ENCODE data around the gene SEC22A. TPM values are rescaled to one million over a fixed set of nuclear protein-coding genes. Genes with fewer than 3 reads are reported as not detected.

SEC22A gene
- total and polyA plus RNA-seq, 9 donors: 14.1 to 26.5 (median 18.0) TPM

- H3K4me1 ChIP-seq (ENCODE audit: control insufficient read depth, insufficient read depth, low read length): no peaks in the 10 kb centered on the region
- no peak overlapping the region for H3K4me3 ChIP-seq (ENCODE audit: low read length)
- DNase-seq: no peak
- no peaks in the 10 kb centered on the region for H3K27me3 ChIP-seq (ENCODE audit: control insufficient read depth, insufficient read depth, low read length)
- no peaks in the 10 kb centered on the region for H3K9me3 ChIP-seq (replicated peaks; ENCODE audit: control insufficient read depth, low read depth, low read length)
- H3K36me3 ChIP-seq (ENCODE audit: control insufficient read depth, insufficient read depth, low read length): no peaks in the 10 kb centered on the region
- WGBS (ENCODE audit: insufficient coverage): 83% methylated on average over 3 of the region's 8 CpGs
- H3K27ac ChIP-seq (ENCODE audit: low read length): no peak overlapping the region
Observed at GRCh38 chr3:123299581-123299980, 97.8 kb downstream of the SEC22A start.

DNA sequence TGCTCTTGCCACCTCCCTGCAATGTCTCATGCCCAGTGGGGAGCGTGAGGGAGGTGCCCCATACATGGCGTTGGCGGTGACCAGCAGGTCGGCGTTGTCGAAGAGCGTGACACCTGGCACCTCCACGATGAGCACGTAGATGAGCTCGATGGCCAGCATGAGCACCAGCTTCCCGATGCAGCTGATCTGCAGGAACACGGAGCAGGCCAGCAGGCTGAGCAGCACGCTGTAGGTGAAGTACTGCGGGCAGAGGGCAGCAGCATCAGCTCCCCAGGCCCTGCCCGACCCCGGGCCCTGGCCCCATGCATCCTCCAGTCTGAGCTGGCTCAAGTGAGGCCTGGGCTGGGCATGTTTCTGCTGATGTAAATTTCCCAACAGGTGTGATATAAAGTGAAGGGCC, 98.3 kb downstream of the SEC22A start:
- H3K27me3 ChIP-seq (ENCODE audit: control insufficient read depth, insufficient read depth, low read length): no peaks in the 10 kb centered on the region
- no peak for DNase-seq
- WGBS (ENCODE audit: insufficient coverage): 91% methylated on average over 14 of the region's 16 CpGs
- H3K4me3 ChIP-seq (ENCODE audit: low read length): no peak overlapping the region
- no peaks in the 10 kb centered on the region for H3K4me1 ChIP-seq (ENCODE audit: control insufficient read depth, insufficient read depth, low read length)
- no peaks in the 10 kb centered on the region for H3K9me3 ChIP-seq (replicated peaks; ENCODE audit: control insufficient read depth, low read depth, low read length)
- H3K27ac ChIP-seq (ENCODE audit: low read length): no peak overlapping the region
- no peaks in the 10 kb centered on the region for H3K36me3 ChIP-seq (ENCODE audit: control insufficient read depth, insufficient read depth, low read length)

DNA sequence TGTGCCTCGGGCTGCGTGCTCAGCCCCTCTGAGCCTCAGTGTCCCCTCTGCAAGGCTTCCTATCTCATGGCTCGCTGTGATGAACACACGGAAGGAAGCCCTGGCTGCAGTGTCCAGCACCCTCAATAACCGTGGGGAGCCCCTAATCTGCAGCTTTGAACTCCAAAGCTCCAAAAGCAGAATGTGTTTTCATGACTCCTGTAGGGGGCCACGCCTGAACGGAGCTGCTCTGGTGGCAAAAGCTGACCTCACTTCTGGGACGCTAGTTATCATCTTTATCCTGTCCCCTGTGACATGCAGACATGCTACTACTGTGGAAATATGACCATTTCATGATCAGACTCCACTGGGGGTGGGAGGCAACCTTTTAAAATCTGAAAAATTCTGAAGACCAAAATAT, 98.8 kb downstream of the SEC22A start:
- no peak for DNase-seq
- H3K4me1 ChIP-seq (ENCODE audit: control insufficient read depth, insufficient read depth, low read length): no peaks in the 10 kb centered on the region
- no peaks in the 10 kb centered on the region for H3K36me3 ChIP-seq (ENCODE audit: control insufficient read depth, insufficient read depth, low read length)
- H3K27ac ChIP-seq (ENCODE audit: low read length): no peak overlapping the region
- H3K4me3 ChIP-seq (ENCODE audit: low read length): no peak overlapping the region
- WGBS (ENCODE audit: insufficient coverage): 66% methylated on average over 7 of the region's 8 CpGs
- no peaks in the 10 kb centered on the region for H3K27me3 ChIP-seq (ENCODE audit: control insufficient read depth, insufficient read depth, low read length)
- H3K9me3 ChIP-seq (replicated peaks; ENCODE audit: control insufficient read depth, low read depth, low read length): no peaks in the 10 kb centered on the region

DNA sequence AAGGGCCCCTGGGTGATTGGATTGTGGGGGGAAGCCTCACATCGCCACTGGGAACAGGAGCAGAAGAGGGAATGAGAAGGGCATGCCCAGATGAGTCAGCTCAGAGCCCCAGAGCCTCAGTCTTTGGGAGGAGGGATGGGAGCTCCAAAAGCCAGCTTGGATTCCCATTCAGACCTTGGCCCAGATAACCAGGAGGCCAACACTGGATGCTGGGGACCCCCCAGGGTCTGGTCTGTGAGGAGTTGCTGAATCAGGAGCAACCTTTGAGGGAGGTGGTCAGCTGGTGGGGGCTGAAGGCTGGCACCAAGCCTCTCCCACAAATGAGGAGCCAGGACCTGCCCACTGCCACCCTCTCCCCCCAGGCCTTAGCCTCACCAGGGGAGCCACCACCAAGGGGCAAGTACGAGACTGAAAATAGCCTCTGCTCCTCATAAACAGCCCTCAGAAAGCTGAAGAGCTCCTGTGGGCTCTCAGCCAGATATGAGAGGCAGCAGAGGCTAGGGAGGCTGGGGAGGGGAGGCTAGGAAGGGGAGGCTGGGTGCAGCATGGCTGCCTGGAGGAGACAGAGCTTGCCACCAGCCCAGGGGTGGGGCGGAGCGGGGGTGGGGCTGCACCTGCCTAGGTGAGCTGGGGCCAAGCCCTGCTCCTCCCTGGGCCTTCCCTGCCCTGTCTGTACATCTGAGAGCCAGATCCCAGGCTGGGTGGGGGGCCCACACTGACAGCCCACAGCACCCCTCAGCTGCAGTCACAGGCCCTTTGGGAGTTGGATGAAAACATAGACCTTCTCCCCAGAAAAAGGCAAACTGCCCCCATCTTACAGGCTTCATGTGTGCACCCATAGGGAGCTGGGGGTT, 99.8 kb downstream of the SEC22A start:
- H3K27me3 ChIP-seq (ENCODE audit: control insufficient read depth, insufficient read depth, low read length): no peaks in the 10 kb centered on the region
- no peaks in the 10 kb centered on the region for H3K4me1 ChIP-seq (ENCODE audit: control insufficient read depth, insufficient read depth, low read length)
- no peaks in the 10 kb centered on the region for H3K36me3 ChIP-seq (ENCODE audit: control insufficient read depth, insufficient read depth, low read length)
- H3K4me3 ChIP-seq (ENCODE audit: low read length): no peak overlapping the region
- DNase-seq: no peak
- 55% methylated on average over 3 of the region's 4 CpGs for WGBS (ENCODE audit: insufficient coverage)
- no peaks in the 10 kb centered on the region for H3K9me3 ChIP-seq (replicated peaks; ENCODE audit: control insufficient read depth, low read depth, low read length)
- no peak overlapping the region for H3K27ac ChIP-seq (ENCODE audit: low read length)

DNA sequence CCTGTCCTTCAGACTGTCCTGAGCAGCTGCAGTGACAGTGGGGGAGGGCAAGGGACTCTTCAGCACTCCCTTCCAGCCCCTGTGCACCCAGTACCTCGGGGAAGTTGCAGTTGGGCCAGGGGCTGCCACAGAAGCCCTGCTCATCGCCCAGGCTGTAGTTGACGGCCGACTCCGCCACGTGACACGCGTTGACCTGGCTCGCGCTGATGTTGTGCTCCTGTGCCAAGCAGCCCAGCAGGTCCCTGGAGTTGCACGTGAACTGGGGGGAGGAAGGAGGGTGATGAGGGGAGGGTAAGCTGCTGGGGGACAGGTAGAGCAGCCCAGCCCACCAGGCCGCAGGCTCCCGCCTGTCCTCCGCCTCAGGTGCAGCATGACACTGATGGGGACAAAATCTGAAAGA, 101.2 kb downstream of the SEC22A start:
- no peaks in the 10 kb centered on the region for H3K9me3 ChIP-seq (replicated peaks; ENCODE audit: control insufficient read depth, low read depth, low read length)
- H3K27ac ChIP-seq (ENCODE audit: low read length): no peak overlapping the region
- WGBS (ENCODE audit: insufficient coverage): 86% methylated on average over 14 of the region's 14 CpGs
- no peaks in the 10 kb centered on the region for H3K36me3 ChIP-seq (ENCODE audit: control insufficient read depth, insufficient read depth, low read length)
- no peak overlapping the region for H3K4me3 ChIP-seq (ENCODE audit: low read length)
- H3K4me1 ChIP-seq (ENCODE audit: control insufficient read depth, insufficient read depth, low read length): no peaks in the 10 kb centered on the region
- H3K27me3 ChIP-seq (ENCODE audit: control insufficient read depth, insufficient read depth, low read length): no peaks in the 10 kb centered on the region
- no peak for DNase-seq

DNA sequence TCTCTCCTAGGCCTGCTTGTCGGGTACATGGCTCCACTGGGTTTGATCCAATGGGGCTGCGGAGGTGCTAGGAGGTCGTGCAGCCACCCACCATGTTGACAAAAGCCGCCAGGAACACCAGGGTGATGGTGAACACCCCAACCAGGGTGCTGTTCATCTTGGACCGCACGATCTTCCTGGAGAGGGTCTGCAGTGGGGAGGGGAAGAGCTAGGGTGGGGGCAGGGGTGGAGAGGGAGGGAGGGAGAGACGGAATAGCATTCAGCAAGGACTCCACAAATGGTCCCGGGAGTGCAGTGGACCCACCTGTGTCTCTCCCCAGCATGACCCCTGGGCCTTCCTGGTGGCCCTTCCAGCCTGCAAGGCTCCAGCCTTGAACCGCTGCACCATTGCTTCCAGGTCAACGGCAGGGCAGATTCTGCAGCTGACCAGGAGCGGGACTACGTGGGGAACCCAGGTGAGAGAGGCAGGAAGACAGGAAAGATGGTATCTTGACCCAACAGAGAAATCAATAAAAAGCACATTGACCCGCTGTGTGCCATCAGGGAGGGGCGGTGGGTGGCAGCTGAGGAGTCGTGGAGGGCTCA, 102.3 kb downstream of the SEC22A start:
- Histone ChIP-seq H3K4me1 (ENCODE audit: control insufficient read depth, insufficient read depth, low read length) (no peaks in the 10 kb centered on the region), H3K27me3 (ENCODE audit: control insufficient read depth, insufficient read depth, low read length) (no peaks in the 10 kb centered on the region), H3K27ac (ENCODE audit: low read length) (no peak overlapping the region), H3K9me3 (replicated peaks; ENCODE audit: control insufficient read depth, low read depth, low read length) (no peaks in the 10 kb centered on the region), H3K4me3 (ENCODE audit: low read length) (no peak overlapping the region), H3K36me3 (ENCODE audit: control insufficient read depth, insufficient read depth, low read length) (no peaks in the 10 kb centered on the region)
- no peak for DNase-seq
- WGBS (ENCODE audit: insufficient coverage): 90% methylated on average over 9 of the region's 15 CpGs

DNA sequence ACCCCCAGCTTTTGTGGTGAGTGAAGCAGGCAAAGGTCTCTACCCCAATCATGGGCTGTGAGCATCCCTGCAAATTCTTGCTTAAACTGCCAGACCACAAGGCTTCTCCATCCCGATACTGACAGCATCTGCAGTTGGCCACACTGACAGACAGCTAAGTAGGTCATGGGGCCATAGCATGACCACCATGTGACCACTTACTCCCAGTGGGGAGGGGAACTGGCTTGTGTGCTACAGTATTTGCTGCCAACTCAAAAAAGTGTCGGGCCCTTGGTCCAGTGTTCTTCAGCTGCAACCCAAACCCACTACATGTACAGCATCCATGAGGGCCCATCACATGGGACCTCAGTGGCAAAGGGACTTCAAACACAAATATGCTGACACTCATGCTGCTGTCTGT, 103.4 kb downstream of the SEC22A start:
- H3K4me3 ChIP-seq (ENCODE audit: low read length): no peak overlapping the region
- H3K27me3 ChIP-seq (ENCODE audit: control insufficient read depth, insufficient read depth, low read length): no peaks in the 10 kb centered on the region
- no peaks in the 10 kb centered on the region for H3K4me1 ChIP-seq (ENCODE audit: control insufficient read depth, insufficient read depth, low read length)
- H3K27ac ChIP-seq (ENCODE audit: low read length): no peak overlapping the region
- H3K36me3 ChIP-seq (ENCODE audit: control insufficient read depth, insufficient read depth, low read length): no peaks in the 10 kb centered on the region
- H3K9me3 ChIP-seq (replicated peaks; ENCODE audit: control insufficient read depth, low read depth, low read length): no peaks in the 10 kb centered on the region
- WGBS (ENCODE audit: insufficient coverage): no CpG with 5 or more reads among the region's 2 CpGs
- no peak for DNase-seq

DNA sequence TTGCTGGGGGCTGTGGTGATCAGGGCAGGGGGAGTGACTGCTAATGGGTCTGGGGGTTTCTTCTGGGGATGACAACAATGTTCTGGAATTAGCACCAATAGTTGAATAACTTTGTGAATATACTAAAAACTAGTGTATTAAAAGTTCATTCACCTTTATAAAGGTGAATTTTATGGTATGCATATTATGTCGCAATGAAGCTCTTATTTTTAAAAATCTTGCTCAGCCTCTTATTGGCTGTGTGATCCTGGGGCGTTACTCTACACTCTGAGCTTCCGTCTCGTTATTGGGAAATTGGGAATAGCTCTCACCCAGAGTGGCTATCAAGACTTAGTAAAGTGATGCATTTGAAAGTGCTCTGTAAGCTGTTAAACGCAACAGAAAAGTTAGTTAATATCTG, 105.3 kb downstream of the SEC22A start:
- Histone ChIP-seq H3K4me3 (ENCODE audit: low read length) (no peak overlapping the region), H3K9me3 (replicated peaks; ENCODE audit: control insufficient read depth, low read depth, low read length) (no peaks in the 10 kb centered on the region), H3K27ac (ENCODE audit: low read length) (no peak overlapping the region), H3K27me3 (ENCODE audit: control insufficient read depth, insufficient read depth, low read length) (no peaks in the 10 kb centered on the region), H3K4me1 (ENCODE audit: control insufficient read depth, insufficient read depth, low read length) (no peaks in the 10 kb centered on the region), H3K36me3 (ENCODE audit: control insufficient read depth, insufficient read depth, low read length) (no peaks in the 10 kb centered on the region)
- no peak for DNase-seq
- no CpG with 5 or more reads among the region's 5 CpGs for WGBS (ENCODE audit: insufficient coverage)

DNA sequence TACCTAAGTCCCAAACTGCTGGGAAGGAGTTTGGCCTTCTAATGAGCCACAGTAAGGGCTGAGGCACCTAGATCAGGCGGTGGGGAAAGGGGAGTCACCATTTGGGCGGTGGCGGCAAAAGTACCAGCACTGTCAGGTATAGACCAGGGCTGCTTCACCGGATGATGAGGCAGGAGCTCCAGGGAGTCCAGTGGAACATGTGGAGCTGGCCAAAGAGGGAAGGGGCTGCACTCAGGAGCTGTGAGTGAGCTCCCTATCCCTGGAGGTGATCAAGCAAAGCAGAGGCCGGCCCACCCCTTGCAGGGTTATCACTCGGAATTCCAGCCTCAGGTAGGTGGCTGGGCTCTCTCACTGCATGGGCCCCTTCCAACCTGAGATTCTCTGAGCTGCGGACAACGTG, 108.4 kb downstream of the SEC22A start:
- 86% methylated on average over 8 of the region's 8 CpGs for WGBS (ENCODE audit: insufficient coverage)
- H3K36me3 ChIP-seq (ENCODE audit: control insufficient read depth, insufficient read depth, low read length): no peaks in the 10 kb centered on the region

GRCh38 chr3:123310741-123311140, 109.0 kb downstream of the SEC22A start:
- no peaks in the 10 kb centered on the region for H3K9me3 ChIP-seq (replicated peaks; ENCODE audit: control insufficient read depth, low read depth, low read length)
- no peaks in the 10 kb centered on the region for H3K4me1 ChIP-seq (ENCODE audit: control insufficient read depth, insufficient read depth, low read length)
- no peak for DNase-seq
- no peak overlapping the region for H3K27ac ChIP-seq (ENCODE audit: low read length)
- H3K4me3 ChIP-seq (ENCODE audit: low read length): no peak overlapping the region
- H3K36me3 ChIP-seq (ENCODE audit: control insufficient read depth, insufficient read depth, low read length): no peaks in the 10 kb centered on the region
- peaks cover 11% of the 10 kb centered on the region for H3K27me3 ChIP-seq (ENCODE audit: control insufficient read depth, insufficient read depth, low read length)
- WGBS (ENCODE audit: insufficient coverage): 70% methylated on average over 2 of the region's 6 CpGs

More for the DNA sequence above, 108.4 kb downstream of the SEC22A start:
- no peak for DNase-seq
- H3K4me3 ChIP-seq (ENCODE audit: low read length): no peak overlapping the region
- H3K9me3 ChIP-seq (replicated peaks; ENCODE audit: control insufficient read depth, low read depth, low read length): no peaks in the 10 kb centered on the region
- peaks cover 8% of the 10 kb centered on the region for H3K27me3 ChIP-seq (ENCODE audit: control insufficient read depth, insufficient read depth, low read length)
- H3K4me1 ChIP-seq (ENCODE audit: control insufficient read depth, insufficient read depth, low read length): no peaks in the 10 kb centered on the region
- no peak overlapping the region for H3K27ac ChIP-seq (ENCODE audit: low read length)

All from muscle of leg (tissue), 11 donors.